Spleen (tissue), 11 donors: Measurements from ENCODE around the gene AMPH. TPM values are rescaled to one million over a fixed set of nuclear protein-coding genes. Genes with fewer than 3 reads are reported as not detected.

Experiments used
- DNase-seq: peaks from one replicate; pipeline ENCODE4 v3.0.0-alpha.2; 2020
- H3K27ac ChIP-seq, 8 donors: fragments of 200-600 bp; sonication (generic) in 7 of 8; 1 replicate in 4 of 8; 2 replicates in 4 of 8; pipeline versions ENCODE4 v1.5.0 to v1.8.0; 2016 to 2021; ENCODE audit warnings: inconsistent platforms in 4 of 8, mild to moderate bottlenecking in 4 of 8, moderate library complexity in 1 of 8
- H3K27me3 ChIP-seq, 7 donors: fragments of 200-600 bp; sonication (generic) in 6 of 7; replicated peaks in 1 of 7; 1 replicate in 4 of 7; 2 replicates in 3 of 7; pipeline versions ENCODE4 v1.5.0 to v1.8.0; 2016 to 2021; ENCODE audit warnings: inconsistent platforms in 3 of 7, mild to moderate bottlenecking in 1 of 7
- H3K36me3 ChIP-seq, 6 donors: fragments of 200-600 bp; sonication (generic) in 5 of 6; 1 replicate in 4 of 6; 2 replicates in 2 of 6; pipeline versions ENCODE4 v1.5.0 to v1.8.0; 2016 to 2021; ENCODE audit warnings: inconsistent platforms in 2 of 6
- H3K4me1 ChIP-seq, 6 donors: fragments of 200-600 bp; sonication (generic) in 5 of 6; 1 replicate in 3 of 6; 2 replicates in 3 of 6; pipeline versions ENCODE4 v1.5.0 to v1.8.0; 2016 to 2021; ENCODE audit warnings: inconsistent platforms in 3 of 6
- H3K4me3 ChIP-seq, 8 donors: fragments of 200-600 bp; sonication (generic) in 7 of 8; 1 replicate in 4 of 8; 2 replicates in 4 of 8; pipeline versions ENCODE4 v1.5.0 to v1.8.0; 2016 to 2021; ENCODE audit warnings: inconsistent platforms in 4 of 8, mild to moderate bottlenecking in 4 of 8, moderate library complexity in 2 of 8
- H3K9me3 ChIP-seq, 8 donors: fragments of 200-600 bp; sonication (generic) in 7 of 8; 1 replicate in 4 of 8; 2 replicates in 4 of 8; pipeline versions ENCODE4 v1.5.0 to v1.8.0; 2016 to 2021; ENCODE audit warnings: inconsistent platforms in 4 of 8
- POLR2A ChIP-seq, 3 donors: fragments of 450-650 bp; IDR thresholded peaks; one replicate each; pipeline ENCODE4 v1.5.1; 2017; ENCODE audit warnings: antibody characterized with exemption in 3 of 3, mild to moderate bottlenecking in 1 of 3
- POLR2AphosphoS5 ChIP-seq, 3 donors: sonication (generic); formaldehyde crosslinking; IDR thresholded peaks; one replicate each; pipeline ENCODE4 v1.5.1; 2017; ENCODE audit warnings: antibody characterized with exemption in 3 of 3
- WGBS, 5 donors: extraction: QIAGEN DNeasy Blood & Tissue Kit in 3 of 5; methylation state at CpG; one replicate each; pipeline versions ENCODE4 v1.1.5 to v1.1.7; 2013 to 2018; 5-methylcytosine and 5-hydroxymethylcytosine counted together
- intact Hi-C: fragments of 100-400 bp; cut with DNase I; formaldehyde crosslinking; loops from one replicate; pipeline ENCODE4 v1.15.0; 2023; ENCODE audit warnings: low total_unique reads
- polyA plus RNA-seq, 3 donors: library from polyadenylated mRNA; stranded (reverse); fragments of 200-250 nt; gene quantifications; one replicate each; pipeline ENCODE4 v1.2.1, GENCODE V29; 2013
- total RNA-seq, 7 donors: library from RNA; depleted of rRNA in 3 of 7; stranded (reverse); fragments of >200 nt in 3 of 7; fragmentation: NEBNext Ultra II Directional in 4 of 7; extraction: Animal tissue kit (Norgen Biotek cat#: 25700) in 4 of 7; gene quantifications; one replicate each; pipeline versions ENCODE4 v1.1.0 to v1.2.1, GENCODE V29; 2016 to 2021
- TF ChIP-seq, protein P1 (sequence below), 11 experiments: fragments of 200-600 bp in 7 of 11; fragments of 450-650 bp in 4 of 11; sonication (generic) in 4 of 11; IDR thresholded peaks in 8 of 11; conservative IDR thresholded peaks in 3 of 11; 1 replicate in 7 of 11; 2 replicates in 4 of 11; pipeline versions ENCODE4 v1.4.0 to v1.8.0; 2016 to 2021; ENCODE audit warnings: antibody characterized with exemption in 11 of 11, inconsistent platforms in 4 of 11, mild to moderate bottlenecking in 1 of 11
- donor health status: healthy with polysubstance abuse.
- donor health status: DM: no; HTN: no; CAD: no; lungs with moderate emphysema.
- donor health status: DM: no; HTN: no; CAD: no.
- donor health status: Bipolar disorder and iron deficiency.
- donor health status: healthy.
- donor health status: DM: no; HTN: no; CAD: no.
- donor health status: DM: yes; HTN: yes; CAD: no.

Gene AMPH
- total and polyA plus RNA-seq, 10 donors: 0.09 to 10.3 (median 1.1) TPM

- Histone ChIP-seq H3K27ac (peak overlapping the region in 5 of 8 donors; percentile 20 to 50 (median 35)), H3K4me1 (peaks cover 0 to 29% (median 7%) of the 10 kb centered on the region in 6 donors), H3K9me3 (peaks cover 0 to 6% (median 0%) of the 10 kb centered on the region in 8 donors), H3K4me3 (no peak overlapping the region), H3K27me3 (no peaks in the 10 kb centered on the region), H3K36me3 (no peaks in the 10 kb centered on the region)
- TF ChIP-seq, protein P1, sequence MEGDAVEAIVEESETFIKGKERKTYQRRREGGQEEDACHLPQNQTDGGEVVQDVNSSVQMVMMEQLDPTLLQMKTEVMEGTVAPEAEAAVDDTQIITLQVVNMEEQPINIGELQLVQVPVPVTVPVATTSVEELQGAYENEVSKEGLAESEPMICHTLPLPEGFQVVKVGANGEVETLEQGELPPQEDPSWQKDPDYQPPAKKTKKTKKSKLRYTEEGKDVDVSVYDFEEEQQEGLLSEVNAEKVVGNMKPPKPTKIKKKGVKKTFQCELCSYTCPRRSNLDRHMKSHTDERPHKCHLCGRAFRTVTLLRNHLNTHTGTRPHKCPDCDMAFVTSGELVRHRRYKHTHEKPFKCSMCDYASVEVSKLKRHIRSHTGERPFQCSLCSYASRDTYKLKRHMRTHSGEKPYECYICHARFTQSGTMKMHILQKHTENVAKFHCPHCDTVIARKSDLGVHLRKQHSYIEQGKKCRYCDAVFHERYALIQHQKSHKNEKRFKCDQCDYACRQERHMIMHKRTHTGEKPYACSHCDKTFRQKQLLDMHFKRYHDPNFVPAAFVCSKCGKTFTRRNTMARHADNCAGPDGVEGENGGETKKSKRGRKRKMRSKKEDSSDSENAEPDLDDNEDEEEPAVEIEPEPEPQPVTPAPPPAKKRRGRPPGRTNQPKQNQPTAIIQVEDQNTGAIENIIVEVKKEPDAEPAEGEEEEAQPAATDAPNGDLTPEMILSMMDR (IDR thresholded peaks at IDR 0.05 in 8 of 11, conservative IDR thresholded peaks at IDR 0.05 in 3 of 11): no peak
- no peak for TF ChIP-seq POLR2AphosphoS5 (IDR thresholded peaks at IDR 0.05)
- no peak for TF ChIP-seq POLR2A (IDR thresholded peaks at IDR 0.05)
- DNase-seq: no peak
- intact Hi-C loops: no loop called here
- WGBS, 5 donors: 75 to 87% (median 79%) methylated on average over 3 of the region's 3 CpGs
These were observed 206.3 kb downstream of the AMPH start for GRCh38 chr7:38424750-38425463.

DNA sequence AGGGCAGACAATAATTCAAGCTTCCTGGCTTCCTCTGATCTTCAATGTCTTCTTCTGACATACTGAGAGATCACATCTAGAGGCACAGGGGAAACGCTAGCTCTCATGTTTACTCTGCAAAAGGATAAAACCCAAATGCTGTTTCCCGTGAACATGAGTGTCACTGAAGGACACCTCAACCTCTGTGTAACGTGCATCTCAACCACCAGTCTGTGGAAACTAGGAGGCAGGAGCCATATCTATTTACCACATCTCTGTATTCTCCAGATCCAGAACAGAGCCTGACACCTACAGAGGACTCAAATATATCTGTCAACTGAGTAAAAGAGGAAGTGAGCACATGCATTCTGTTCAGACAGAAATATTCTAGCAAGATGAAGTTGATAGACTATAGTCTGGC lies 217.4 kb downstream of the AMPH start:
- Histone ChIP-seq H3K36me3 (no peaks in the 10 kb centered on the region), H3K27ac (peak overlapping the region in 1 of 8 donors; percentile 35), H3K4me1 (peaks cover 0 to 22% (median 0%) of the 10 kb centered on the region in 6 donors), H3K9me3 (no peaks in the 10 kb centered on the region), H3K4me3 (no peak overlapping the region), H3K27me3 (no peaks in the 10 kb centered on the region)
- no peak for TF ChIP-seq POLR2A (IDR thresholded peaks at IDR 0.05)
- intact Hi-C loops: no loop called here
- WGBS, 5 donors: 14 to 34% (median 28%) methylated on average over 3 of the region's 3 CpGs
- no peak for DNase-seq

GRCh38 chr7:38411404-38411803 lies 219.8 kb downstream of the AMPH start:
- Histone ChIP-seq H3K4me3 (no peak overlapping the region), H3K9me3 (no peaks in the 10 kb centered on the region), H3K36me3 (no peaks in the 10 kb centered on the region), H3K4me1 (peaks cover 0 to 22% (median 0%) of the 10 kb centered on the region in 6 donors), H3K27ac (no peak overlapping the region), H3K27me3 (no peaks in the 10 kb centered on the region)
- WGBS, 5 donors: 75 to 96% (median 82%) methylated on average over 1 of the region's 1 CpG
- intact Hi-C loops: no loop called here
- TF ChIP-seq POLR2AphosphoS5 (IDR thresholded peaks at IDR 0.05): no peak
- TF ChIP-seq, protein P1 (IDR thresholded peaks at IDR 0.05 in 8 of 11, conservative IDR thresholded peaks at IDR 0.05 in 3 of 11): peak in 1 of 11 experiments; percentile 11
- TF ChIP-seq POLR2A (IDR thresholded peaks at IDR 0.05): no peak
- no peak for DNase-seq

- Histone ChIP-seq H3K4me1 (peaks cover 0 to 22% (median 0%) of the 10 kb centered on the region in 6 donors), H3K4me3 (no peak overlapping the region), H3K9me3 (peaks cover 0 to 4% (median 2%) of the 10 kb centered on the region in 8 donors), H3K36me3 (no peaks in the 10 kb centered on the region), H3K27me3 (no peaks in the 10 kb centered on the region), H3K27ac (no peak overlapping the region)
- intact Hi-C loops: no loop called here
- WGBS, 5 donors: 73 to 87% (median 81%) methylated on average over 2 of the region's 2 CpGs
- no peak for DNase-seq
- TF ChIP-seq POLR2AphosphoS5 (IDR thresholded peaks at IDR 0.05) (no peak), POLR2A (IDR thresholded peaks at IDR 0.05) (no peak)
- TF ChIP-seq, protein P1 (IDR thresholded peaks at IDR 0.05 in 8 of 11, conservative IDR thresholded peaks at IDR 0.05 in 3 of 11): no peak
These were observed 221.1 kb downstream of the AMPH start for GRCh38 chr7:38410056-38410455.
